ENCODE measurements around the gene TRPC4.

DNA sequence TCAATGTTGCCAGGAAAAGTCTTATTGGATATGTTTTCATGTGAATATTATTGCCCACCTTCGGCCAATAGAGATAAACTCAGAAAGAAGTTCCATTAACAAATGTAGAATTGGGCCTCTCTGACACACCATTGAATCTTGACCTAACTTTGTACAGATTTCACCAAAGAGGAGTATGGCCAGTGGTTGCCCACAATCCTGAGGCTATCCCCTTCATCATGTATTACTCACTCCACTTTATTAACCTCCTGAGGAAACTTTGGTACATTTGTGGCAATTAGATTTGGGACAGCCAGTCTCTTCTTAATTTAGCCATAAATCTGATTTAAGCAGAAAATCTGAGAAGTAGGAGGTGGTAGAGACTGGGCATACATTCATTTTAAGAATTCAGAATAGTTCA, 217.7 kb downstream of the TRPC4 start:
- TF ChIP-seq, protein P1, sequence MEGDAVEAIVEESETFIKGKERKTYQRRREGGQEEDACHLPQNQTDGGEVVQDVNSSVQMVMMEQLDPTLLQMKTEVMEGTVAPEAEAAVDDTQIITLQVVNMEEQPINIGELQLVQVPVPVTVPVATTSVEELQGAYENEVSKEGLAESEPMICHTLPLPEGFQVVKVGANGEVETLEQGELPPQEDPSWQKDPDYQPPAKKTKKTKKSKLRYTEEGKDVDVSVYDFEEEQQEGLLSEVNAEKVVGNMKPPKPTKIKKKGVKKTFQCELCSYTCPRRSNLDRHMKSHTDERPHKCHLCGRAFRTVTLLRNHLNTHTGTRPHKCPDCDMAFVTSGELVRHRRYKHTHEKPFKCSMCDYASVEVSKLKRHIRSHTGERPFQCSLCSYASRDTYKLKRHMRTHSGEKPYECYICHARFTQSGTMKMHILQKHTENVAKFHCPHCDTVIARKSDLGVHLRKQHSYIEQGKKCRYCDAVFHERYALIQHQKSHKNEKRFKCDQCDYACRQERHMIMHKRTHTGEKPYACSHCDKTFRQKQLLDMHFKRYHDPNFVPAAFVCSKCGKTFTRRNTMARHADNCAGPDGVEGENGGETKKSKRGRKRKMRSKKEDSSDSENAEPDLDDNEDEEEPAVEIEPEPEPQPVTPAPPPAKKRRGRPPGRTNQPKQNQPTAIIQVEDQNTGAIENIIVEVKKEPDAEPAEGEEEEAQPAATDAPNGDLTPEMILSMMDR (IDR thresholded peaks at IDR 0.05; ENCODE audit: poor library complexity, severe bottlenecking) = no peak
- TF ChIP-seq POLR2AphosphoS5 (IDR thresholded peaks at IDR 0.05) (no peak), EP300 (conservative IDR thresholded peaks at IDR 0.05; ENCODE audit: poor library complexity, severe bottlenecking) (no peak), RAD21 (conservative IDR thresholded peaks at IDR 0.05) (no peak), TAF1 (IDR thresholded peaks at IDR 0.05; ENCODE audit: low read depth) (no peak), EZH2 (IDR thresholded peaks at IDR 0.05; ENCODE audit: borderline replicate concordance, insufficient read depth, low read length, poor library complexity, severe bottlenecking) (no peak), SMC3 (conservative IDR thresholded peaks at IDR 0.05; ENCODE audit: poor library complexity) (no peak), MXI1 (conservative IDR thresholded peaks at IDR 0.05; ENCODE audit: poor library complexity, severe bottlenecking) (no peak)
- TF ChIP-seq, protein P2, sequence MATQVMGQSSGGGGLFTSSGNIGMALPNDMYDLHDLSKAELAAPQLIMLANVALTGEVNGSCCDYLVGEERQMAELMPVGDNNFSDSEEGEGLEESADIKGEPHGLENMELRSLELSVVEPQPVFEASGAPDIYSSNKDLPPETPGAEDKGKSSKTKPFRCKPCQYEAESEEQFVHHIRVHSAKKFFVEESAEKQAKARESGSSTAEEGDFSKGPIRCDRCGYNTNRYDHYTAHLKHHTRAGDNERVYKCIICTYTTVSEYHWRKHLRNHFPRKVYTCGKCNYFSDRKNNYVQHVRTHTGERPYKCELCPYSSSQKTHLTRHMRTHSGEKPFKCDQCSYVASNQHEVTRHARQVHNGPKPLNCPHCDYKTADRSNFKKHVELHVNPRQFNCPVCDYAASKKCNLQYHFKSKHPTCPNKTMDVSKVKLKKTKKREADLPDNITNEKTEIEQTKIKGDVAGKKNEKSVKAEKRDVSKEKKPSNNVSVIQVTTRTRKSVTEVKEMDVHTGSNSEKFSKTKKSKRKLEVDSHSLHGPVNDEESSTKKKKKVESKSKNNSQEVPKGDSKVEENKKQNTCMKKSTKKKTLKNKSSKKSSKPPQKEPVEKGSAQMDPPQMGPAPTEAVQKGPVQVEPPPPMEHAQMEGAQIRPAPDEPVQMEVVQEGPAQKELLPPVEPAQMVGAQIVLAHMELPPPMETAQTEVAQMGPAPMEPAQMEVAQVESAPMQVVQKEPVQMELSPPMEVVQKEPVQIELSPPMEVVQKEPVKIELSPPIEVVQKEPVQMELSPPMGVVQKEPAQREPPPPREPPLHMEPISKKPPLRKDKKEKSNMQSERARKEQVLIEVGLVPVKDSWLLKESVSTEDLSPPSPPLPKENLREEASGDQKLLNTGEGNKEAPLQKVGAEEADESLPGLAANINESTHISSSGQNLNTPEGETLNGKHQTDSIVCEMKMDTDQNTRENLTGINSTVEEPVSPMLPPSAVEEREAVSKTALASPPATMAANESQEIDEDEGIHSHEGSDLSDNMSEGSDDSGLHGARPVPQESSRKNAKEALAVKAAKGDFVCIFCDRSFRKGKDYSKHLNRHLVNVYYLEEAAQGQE (IDR thresholded peaks at IDR 0.05; ENCODE audit: borderline replicate concordance) = no peak
